ENCODE measurements around the gene PADI3. TPM values are rescaled to one million over a fixed set of nuclear protein-coding genes. Genes with fewer than 3 reads are reported as not detected.

PADI3 gene
- polyA plus RNA-seq, 1 of the 3 experiments (the other 2 are of a cell fraction) = 0.30 TPM

DNA sequence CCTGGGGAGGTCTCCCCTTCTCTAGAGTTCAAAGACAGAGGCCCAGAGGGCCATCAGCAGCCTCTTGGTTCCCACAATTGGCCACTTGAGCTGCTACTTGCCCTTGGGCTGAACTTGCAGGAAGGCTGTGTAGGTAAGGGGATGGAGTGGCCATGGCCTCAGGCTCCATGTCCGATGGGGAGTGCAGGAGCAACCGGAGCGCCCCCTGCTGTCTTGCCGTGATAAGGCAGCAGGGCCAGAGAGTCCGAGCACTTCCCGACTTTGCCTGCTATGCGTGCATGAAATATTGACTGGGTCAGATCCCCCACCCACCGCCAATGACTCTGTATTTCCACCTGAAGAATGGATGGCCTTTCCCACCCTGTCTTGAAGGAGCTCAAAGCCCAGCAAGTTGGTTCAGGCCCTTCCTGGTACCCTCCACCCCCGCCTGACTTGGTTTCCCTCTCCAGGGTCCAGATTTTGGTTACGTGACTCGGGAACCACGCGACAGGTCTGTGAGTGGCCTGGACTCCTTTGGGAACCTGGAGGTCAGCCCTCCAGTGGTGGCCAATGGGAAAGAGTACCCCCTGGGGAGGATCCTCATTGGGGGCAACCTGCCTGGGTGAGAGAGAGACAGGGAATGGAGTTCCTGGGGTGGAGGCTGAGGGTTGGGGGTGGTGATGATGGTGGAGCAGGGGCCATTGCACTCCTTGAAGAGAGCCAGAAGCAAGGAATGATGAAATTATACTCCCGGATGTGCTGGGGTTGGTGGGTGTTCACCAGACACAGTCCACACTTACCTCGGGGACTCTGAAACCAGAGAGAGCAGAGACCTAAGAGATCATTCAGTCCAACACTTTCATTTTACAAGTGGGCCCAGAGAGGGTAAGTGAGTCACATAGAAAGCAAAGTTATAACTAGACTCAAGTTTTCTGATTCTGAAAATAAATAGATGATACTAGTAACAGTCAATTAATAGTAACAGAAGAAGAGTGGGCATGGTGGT is 25.6 kb downstream of the PADI3 start:
- Histone ChIP-seq H3F3A (replicated peaks; ENCODE audit: insufficient read depth) (no peaks in the 10 kb centered on the region), H3K9me3 (no peaks in the 10 kb centered on the region), H2AFZ (ENCODE audit: low read depth) (no peak overlapping the region), H3K36me3 (replicated peaks in 1 of 2; ENCODE audit: control insufficient read depth in 1 of 2, insufficient read depth in 2 of 2, low read length in 1 of 2) (no peaks in the 10 kb centered on the region), H3K9ac (no peak overlapping the region), H3K27me3 (ENCODE audit: insufficient read depth) (no peaks in the 10 kb centered on the region), H3K4me3 (ENCODE audit: low read depth in 2 of 2, low read length in 1 of 2) (no peak overlapping the region), H3K4me1 (ENCODE audit: control insufficient read depth in 1 of 2, insufficient read depth in 2 of 2, low read depth in 1 of 2, low read length in 1 of 2) (peaks cover 0 to 4% of the 10 kb centered on the region in 2 experiments; a peak in 1 of 4 replicates), H3K27ac (ENCODE audit: low read depth in 2 of 2, low read length in 1 of 2) (no peak overlapping the region), H3K9me2 (no peaks in the 10 kb centered on the region), H3K4me2 (no peak overlapping the region), H3K79me2 (ENCODE audit: insufficient read depth) (no peaks in the 10 kb centered on the region), H4K20me1 (ENCODE audit: insufficient read depth) (no peaks in the 10 kb centered on the region)
- POLR2A ChIA-PET = no interaction called here
- DNase-seq = peak; percentile 76
- CTCF ChIA-PET = interaction anchor here (0.6 to 1.8 kb wide), 18 partner anchors 13 to 217 kb away, joined by 3 to 11 read pairs (median 4); partner anchors contain the start of gene PADI3
- 40% methylated on average over 12 of the region's 15 CpGs for WGBS (ENCODE audit: low lambda C conversion rate)
- no peak for TF ChIP-seq EP300 (IDR thresholded peaks at IDR 0.05; ENCODE audit: borderline replicate concordance in 1 of 2, low read depth in 1 of 2, low read length in 1 of 2)
- TF ChIP-seq, protein P1, sequence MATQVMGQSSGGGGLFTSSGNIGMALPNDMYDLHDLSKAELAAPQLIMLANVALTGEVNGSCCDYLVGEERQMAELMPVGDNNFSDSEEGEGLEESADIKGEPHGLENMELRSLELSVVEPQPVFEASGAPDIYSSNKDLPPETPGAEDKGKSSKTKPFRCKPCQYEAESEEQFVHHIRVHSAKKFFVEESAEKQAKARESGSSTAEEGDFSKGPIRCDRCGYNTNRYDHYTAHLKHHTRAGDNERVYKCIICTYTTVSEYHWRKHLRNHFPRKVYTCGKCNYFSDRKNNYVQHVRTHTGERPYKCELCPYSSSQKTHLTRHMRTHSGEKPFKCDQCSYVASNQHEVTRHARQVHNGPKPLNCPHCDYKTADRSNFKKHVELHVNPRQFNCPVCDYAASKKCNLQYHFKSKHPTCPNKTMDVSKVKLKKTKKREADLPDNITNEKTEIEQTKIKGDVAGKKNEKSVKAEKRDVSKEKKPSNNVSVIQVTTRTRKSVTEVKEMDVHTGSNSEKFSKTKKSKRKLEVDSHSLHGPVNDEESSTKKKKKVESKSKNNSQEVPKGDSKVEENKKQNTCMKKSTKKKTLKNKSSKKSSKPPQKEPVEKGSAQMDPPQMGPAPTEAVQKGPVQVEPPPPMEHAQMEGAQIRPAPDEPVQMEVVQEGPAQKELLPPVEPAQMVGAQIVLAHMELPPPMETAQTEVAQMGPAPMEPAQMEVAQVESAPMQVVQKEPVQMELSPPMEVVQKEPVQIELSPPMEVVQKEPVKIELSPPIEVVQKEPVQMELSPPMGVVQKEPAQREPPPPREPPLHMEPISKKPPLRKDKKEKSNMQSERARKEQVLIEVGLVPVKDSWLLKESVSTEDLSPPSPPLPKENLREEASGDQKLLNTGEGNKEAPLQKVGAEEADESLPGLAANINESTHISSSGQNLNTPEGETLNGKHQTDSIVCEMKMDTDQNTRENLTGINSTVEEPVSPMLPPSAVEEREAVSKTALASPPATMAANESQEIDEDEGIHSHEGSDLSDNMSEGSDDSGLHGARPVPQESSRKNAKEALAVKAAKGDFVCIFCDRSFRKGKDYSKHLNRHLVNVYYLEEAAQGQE (IDR thresholded peaks at IDR 0.05; ENCODE audit: low read depth, low read length) = no peak
- no peak for TF ChIP-seq CHD2 (IDR thresholded peaks at IDR 0.05; ENCODE audit: low read length, partially characterized antibody)
- no peak for TF ChIP-seq FOSL2 (IDR thresholded peaks at IDR 0.05; ENCODE audit: borderline replicate concordance, low read depth)
- TF ChIP-seq, protein P2, sequence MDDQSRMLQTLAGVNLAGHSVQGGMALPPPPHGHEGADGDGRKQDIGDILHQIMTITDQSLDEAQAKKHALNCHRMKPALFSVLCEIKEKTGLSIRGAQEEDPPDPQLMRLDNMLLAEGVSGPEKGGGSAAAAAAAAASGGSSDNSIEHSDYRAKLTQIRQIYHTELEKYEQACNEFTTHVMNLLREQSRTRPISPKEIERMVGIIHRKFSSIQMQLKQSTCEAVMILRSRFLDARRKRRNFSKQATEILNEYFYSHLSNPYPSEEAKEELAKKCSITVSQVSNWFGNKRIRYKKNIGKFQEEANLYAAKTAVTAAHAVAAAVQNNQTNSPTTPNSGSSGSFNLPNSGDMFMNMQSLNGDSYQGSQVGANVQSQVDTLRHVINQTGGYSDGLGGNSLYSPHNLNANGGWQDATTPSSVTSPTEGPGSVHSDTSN (IDR thresholded peaks at IDR 0.05) = no peak
- peak; percentile 57 for TF ChIP-seq RAD21 (IDR thresholded peaks at IDR 0.05; ENCODE audit: low read length)
- no peak for TF ChIP-seq EZH2phosphoT487 (IDR thresholded peaks at IDR 0.05; ENCODE audit: borderline replicate concordance, low read depth)
- TF ChIP-seq SIN3A (IDR thresholded peaks at IDR 0.05; ENCODE audit: borderline replicate concordance, low read depth, low read length) = no peak
- TF ChIP-seq, protein P3, sequence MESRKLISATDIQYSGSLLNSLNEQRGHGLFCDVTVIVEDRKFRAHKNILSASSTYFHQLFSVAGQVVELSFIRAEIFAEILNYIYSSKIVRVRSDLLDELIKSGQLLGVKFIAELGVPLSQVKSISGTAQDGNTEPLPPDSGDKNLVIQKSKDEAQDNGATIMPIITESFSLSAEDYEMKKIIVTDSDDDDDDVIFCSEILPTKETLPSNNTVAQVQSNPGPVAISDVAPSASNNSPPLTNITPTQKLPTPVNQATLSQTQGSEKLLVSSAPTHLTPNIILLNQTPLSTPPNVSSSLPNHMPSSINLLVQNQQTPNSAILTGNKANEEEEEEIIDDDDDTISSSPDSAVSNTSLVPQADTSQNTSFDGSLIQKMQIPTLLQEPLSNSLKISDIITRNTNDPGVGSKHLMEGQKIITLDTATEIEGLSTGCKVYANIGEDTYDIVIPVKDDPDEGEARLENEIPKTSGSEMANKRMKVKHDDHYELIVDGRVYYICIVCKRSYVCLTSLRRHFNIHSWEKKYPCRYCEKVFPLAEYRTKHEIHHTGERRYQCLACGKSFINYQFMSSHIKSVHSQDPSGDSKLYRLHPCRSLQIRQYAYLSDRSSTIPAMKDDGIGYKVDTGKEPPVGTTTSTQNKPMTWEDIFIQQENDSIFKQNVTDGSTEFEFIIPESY (IDR thresholded peaks at IDR 0.05; ENCODE audit: borderline replicate concordance, low read depth) = no peak
- TF ChIP-seq FOXM1 (IDR thresholded peaks at IDR 0.05; ENCODE audit: low read depth) = no peak
- TF ChIP-seq TCF12 (IDR thresholded peaks at IDR 0.05) = no peak
- no peak for TF ChIP-seq NFIC (IDR thresholded peaks at IDR 0.05; ENCODE audit: borderline replicate concordance)
- no peak for TF ChIP-seq POLR2AphosphoS5 (IDR thresholded peaks at IDR 0.05; ENCODE audit: low read depth, low read length)
- TF ChIP-seq MXI1 (IDR thresholded peaks at IDR 0.05; ENCODE audit: low read depth, low read length) = no peak
- TF ChIP-seq, protein P4, sequence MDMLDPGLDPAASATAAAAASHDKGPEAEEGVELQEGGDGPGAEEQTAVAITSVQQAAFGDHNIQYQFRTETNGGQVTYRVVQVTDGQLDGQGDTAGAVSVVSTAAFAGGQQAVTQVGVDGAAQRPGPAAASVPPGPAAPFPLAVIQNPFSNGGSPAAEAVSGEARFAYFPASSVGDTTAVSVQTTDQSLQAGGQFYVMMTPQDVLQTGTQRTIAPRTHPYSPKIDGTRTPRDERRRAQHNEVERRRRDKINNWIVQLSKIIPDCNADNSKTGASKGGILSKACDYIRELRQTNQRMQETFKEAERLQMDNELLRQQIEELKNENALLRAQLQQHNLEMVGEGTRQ (IDR thresholded peaks at IDR 0.05; ENCODE audit: borderline replicate concordance, low read depth, low read length) = no peak
- TF ChIP-seq, protein P5, sequence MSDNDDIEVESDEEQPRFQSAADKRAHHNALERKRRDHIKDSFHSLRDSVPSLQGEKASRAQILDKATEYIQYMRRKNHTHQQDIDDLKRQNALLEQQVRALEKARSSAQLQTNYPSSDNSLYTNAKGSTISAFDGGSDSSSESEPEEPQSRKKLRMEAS (IDR thresholded peaks at IDR 0.05; ENCODE audit: low read depth) = no peak
- no peak for TF ChIP-seq NRF1 (IDR thresholded peaks at IDR 0.05; ENCODE audit: low read depth, low read length)
- TF ChIP-seq, protein P6, sequence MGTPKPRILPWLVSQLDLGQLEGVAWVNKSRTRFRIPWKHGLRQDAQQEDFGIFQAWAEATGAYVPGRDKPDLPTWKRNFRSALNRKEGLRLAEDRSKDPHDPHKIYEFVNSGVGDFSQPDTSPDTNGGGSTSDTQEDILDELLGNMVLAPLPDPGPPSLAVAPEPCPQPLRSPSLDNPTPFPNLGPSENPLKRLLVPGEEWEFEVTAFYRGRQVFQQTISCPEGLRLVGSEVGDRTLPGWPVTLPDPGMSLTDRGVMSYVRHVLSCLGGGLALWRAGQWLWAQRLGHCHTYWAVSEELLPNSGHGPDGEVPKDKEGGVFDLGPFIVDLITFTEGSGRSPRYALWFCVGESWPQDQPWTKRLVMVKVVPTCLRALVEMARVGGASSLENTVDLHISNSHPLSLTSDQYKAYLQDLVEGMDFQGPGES (IDR thresholded peaks at IDR 0.05; ENCODE audit: low read depth, low read length) = no peak
- no peak for TF ChIP-seq YY1 (IDR thresholded peaks at IDR 0.05; ENCODE audit: low read depth)
- peak; percentile 63 for TF ChIP-seq SMC3 (IDR thresholded peaks at IDR 0.05; ENCODE audit: low read depth, low read length)
